ENCODE measurements around the gene NAALADL2.

The NAALADL2 gene

GRCh38 chr3:175342196-175342595, 483.1 kb downstream of the NAALADL2 start:
- TF ChIP-seq CREB1 (IDR thresholded peaks at IDR 0.05; ENCODE audit: low read depth) (no peak), TEAD4 (IDR thresholded peaks at IDR 0.05) (no peak), REST (IDR thresholded peaks at IDR 0.05; ENCODE audit: low read depth) (no peak), CEBPB (IDR thresholded peaks at IDR 0.05) (no peak), TCF12 (IDR thresholded peaks at IDR 0.05; ENCODE audit: low read depth) (no peak), MAX (IDR thresholded peaks at IDR 0.05) (no peak), YY1 (IDR thresholded peaks at IDR 0.05; ENCODE audit: low read depth) (no peak), NFIC (IDR thresholded peaks at IDR 0.05) (no peak), RAD21 (IDR thresholded peaks at IDR 0.05; ENCODE audit: low read depth) (no peak), ZBTB7A (IDR thresholded peaks at IDR 0.05; ENCODE audit: low read depth) (no peak), EGR1 (IDR thresholded peaks at IDR 0.05) (no peak), FOXM1 (IDR thresholded peaks at IDR 0.05; ENCODE audit: borderline replicate concordance, low read depth) (no peak)
- TF ChIP-seq, protein P1, sequence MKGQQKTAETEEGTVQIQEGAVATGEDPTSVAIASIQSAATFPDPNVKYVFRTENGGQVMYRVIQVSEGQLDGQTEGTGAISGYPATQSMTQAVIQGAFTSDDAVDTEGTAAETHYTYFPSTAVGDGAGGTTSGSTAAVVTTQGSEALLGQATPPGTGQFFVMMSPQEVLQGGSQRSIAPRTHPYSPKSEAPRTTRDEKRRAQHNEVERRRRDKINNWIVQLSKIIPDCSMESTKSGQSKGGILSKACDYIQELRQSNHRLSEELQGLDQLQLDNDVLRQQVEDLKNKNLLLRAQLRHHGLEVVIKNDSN (IDR thresholded peaks at IDR 0.05) = no peak

DNA sequence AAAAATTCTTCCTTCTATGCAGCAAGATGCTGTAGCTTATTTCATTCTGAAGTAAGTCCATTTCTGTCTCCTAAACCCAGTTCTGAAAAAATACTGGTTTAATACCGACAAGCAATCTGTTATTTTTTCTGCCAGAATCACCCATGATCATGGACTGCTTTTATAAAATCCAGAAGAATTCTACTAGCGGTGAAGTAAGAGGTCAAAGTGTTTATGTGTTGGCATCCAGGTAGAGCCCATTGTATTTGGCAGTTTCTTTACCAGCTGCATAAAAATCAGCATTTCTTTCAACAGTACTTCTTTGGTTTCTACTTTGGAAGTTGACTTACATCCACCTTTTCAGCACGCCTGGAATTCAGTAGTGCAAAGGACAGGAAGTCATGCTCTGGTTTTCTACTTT, 484.8 kb downstream of the NAALADL2 start:
- no peak for TF ChIP-seq CREB1 (IDR thresholded peaks at IDR 0.05; ENCODE audit: low read depth)
- no peak for TF ChIP-seq ZBTB7A (IDR thresholded peaks at IDR 0.05; ENCODE audit: low read depth)
- TF ChIP-seq, protein P1 (IDR thresholded peaks at IDR 0.05) = no peak
- no peak for TF ChIP-seq REST (IDR thresholded peaks at IDR 0.05; ENCODE audit: low read depth)
- TF ChIP-seq NFIC (IDR thresholded peaks at IDR 0.05) = no peak
- no peak for TF ChIP-seq CEBPB (IDR thresholded peaks at IDR 0.05)
- no peak for TF ChIP-seq TCF12 (IDR thresholded peaks at IDR 0.05; ENCODE audit: low read depth)
- TF ChIP-seq RAD21 (IDR thresholded peaks at IDR 0.05; ENCODE audit: low read depth) = no peak
- TF ChIP-seq EP300 (IDR thresholded peaks at IDR 0.05; ENCODE audit: borderline replicate concordance) = no peak
- no peak for TF ChIP-seq EGR1 (IDR thresholded peaks at IDR 0.05)
- TF ChIP-seq YY1 (IDR thresholded peaks at IDR 0.05; ENCODE audit: low read depth) = no peak

DNA sequence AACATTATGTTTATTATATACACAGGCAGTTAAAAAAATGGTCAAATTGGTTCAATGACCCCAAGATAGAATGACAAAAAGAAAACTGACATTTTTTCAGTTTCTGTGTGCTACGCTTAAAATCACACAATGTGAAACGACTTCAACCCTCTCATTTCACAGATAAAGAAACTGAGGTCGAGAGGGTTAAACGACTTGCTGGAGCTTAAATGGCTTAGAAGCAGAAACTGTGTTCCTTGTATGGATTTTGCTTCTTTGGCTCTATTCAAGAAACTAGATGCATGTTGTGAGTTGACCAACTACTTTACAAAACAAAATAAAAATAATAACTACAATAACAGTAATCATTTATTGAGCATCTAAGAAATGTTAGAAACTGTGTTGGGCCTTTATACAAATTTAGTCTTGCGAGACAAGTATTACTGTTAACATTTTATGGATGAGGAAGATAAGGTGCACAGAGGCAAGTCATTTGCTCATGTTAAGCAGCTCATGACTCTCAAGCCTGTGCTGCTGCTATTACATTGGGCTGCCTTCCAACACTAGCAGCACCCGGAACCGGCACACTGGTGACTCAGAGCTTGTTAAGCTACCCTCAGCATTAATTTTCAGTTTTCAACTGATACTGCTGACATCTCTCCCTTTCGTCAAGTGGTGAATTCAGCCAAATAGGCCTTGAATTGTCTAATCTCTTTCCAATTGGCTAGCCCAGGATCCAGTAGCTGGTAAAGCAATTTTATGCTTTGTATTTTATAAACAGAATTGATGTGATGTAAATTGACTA, 487.6 kb downstream of the NAALADL2 start:
- TF ChIP-seq REST (IDR thresholded peaks at IDR 0.05; ENCODE audit: low read depth) (no peak), FOXM1 (IDR thresholded peaks at IDR 0.05; ENCODE audit: borderline replicate concordance, low read depth) (no peak)

GRCh38 chr3:175349168-175349567, 490.0 kb downstream of the NAALADL2 start:
- TF ChIP-seq CREB1 (IDR thresholded peaks at IDR 0.05; ENCODE audit: low read depth) (no peak), FOXM1 (IDR thresholded peaks at IDR 0.05; ENCODE audit: borderline replicate concordance, low read depth) (no peak), EP300 (IDR thresholded peaks at IDR 0.05; ENCODE audit: borderline replicate concordance) (no peak), CEBPB (IDR thresholded peaks at IDR 0.05) (no peak), EGR1 (IDR thresholded peaks at IDR 0.05) (no peak), TCF12 (IDR thresholded peaks at IDR 0.05; ENCODE audit: low read depth) (no peak), TEAD4 (IDR thresholded peaks at IDR 0.05) (no peak), REST (IDR thresholded peaks at IDR 0.05; ENCODE audit: low read depth) (no peak)
